ENCODE data around the gene CAMK2D.

- TF ChIP-seq CTCF (conservative IDR thresholded peaks at IDR 0.05) (no peak), ZFX (IDR thresholded peaks at IDR 0.05) (no peak)
Observed at GRCh38 chr4:113531572-113531971, 230.0 kb downstream of the CAMK2D start.

Data from C4-2B (cell line).